Stimulated activated CD4-positive, alpha-beta T cell treated with anti-CD3 and anti-CD28 coated beads, Interleukin-4, amount 100 ng/mL, for 4 hours (primary cell): Measurements from ENCODE around the gene ELMOD3.
A peak's percentile ranks its signal among the peaks of the same experiment; 100 is the strongest.
"Not testable (repeated sequence)": the region's sequence is repeated elsewhere in the genome, so short reads cannot be mapped to it uniquely, and the experiment has no call there.

Experiments
- DNase-seq, 2 experiments: peaks; one replicate each; pipeline ENCODE4 v3.0.0-alpha.2; 2020

The ELMOD3 gene

GRCh38 chr2:85354286-85355072, at the start of gene ELMOD3, which contains the start of gene RETSAT:
Gene ELMOD3, plus strand, starts transcription at chr2:85354769. Its CDS starts 2,430 bp downstream, at chr2:85357199.
Gene RETSAT, minus strand, starts transcription at chr2:85354528. Its CDS starts 21 bp downstream, at chr2:85354507.
- peak; percentile 87 to 96 for DNase-seq

- no peak for DNase-seq
These were observed 47.1 kb upstream of the ELMOD3 start for GRCh38 chr2:85307527-85307897.

- DNase-seq: no peak
These were observed 46.4 kb upstream of the ELMOD3 start for GRCh38 chr2:85308201-85308600.

GRCh38 chr2:85308896-85309555, 45.5 kb upstream of the ELMOD3 start:
- no peak for DNase-seq

- DNase-seq: no peak
These were observed 44.8 kb upstream of the ELMOD3 start for GRCh38 chr2:85309699-85310321.

GRCh38 chr2:85310330-85310729, 44.2 kb upstream of the ELMOD3 start:
- no peak for DNase-seq

- no peak for DNase-seq
These were observed 42.2 kb upstream of the ELMOD3 start for GRCh38 chr2:85312404-85312803.

- no peak for DNase-seq
These were observed 39.7 kb upstream of the ELMOD3 start for GRCh38 chr2:85314884-85315242.

- not testable (repeated sequence) for DNase-seq
These were observed 38.6 kb upstream of the ELMOD3 start for GRCh38 chr2:85315921-85316320.

- DNase-seq: peak in 1 of 2 experiments; percentile 18
These were observed 36.1 kb upstream of the ELMOD3 start for GRCh38 chr2:85318222-85319074.

GRCh38 chr2:85319796-85320195, 34.8 kb upstream of the ELMOD3 start:
- DNase-seq: no peak

GRCh38 chr2:85323351-85323987, 31.1 kb upstream of the ELMOD3 start:
- no peak for DNase-seq

- not testable (repeated sequence) for DNase-seq
These were observed 30.6 kb upstream of the ELMOD3 start for GRCh38 chr2:85323988-85324367.

GRCh38 chr2:85324639-85325465, 29.7 kb upstream of the ELMOD3 start:
- no peak for DNase-seq

- no peak for DNase-seq
These were observed 29.1 kb upstream of the ELMOD3 start for GRCh38 chr2:85325466-85325811.

GRCh38 chr2:85326406-85327159, 28.0 kb upstream of the ELMOD3 start:
- peak in 1 of 2 experiments; percentile 43 for DNase-seq

- peak; percentile 29 to 45 for DNase-seq
These were observed 27.3 kb upstream of the ELMOD3 start for GRCh38 chr2:85327160-85327821.

GRCh38 chr2:85327822-85328617, 26.5 kb upstream of the ELMOD3 start, which contains the start of gene TGOLN2:
Gene TGOLN2, minus strand, starts transcription at chr2:85327989. Its CDS starts 27 bp downstream, at chr2:85327962.
- DNase-seq: peak; percentile 93 to 94

GRCh38 chr2:85329181-85329651, 25.4 kb upstream of the ELMOD3 start:
- DNase-seq: no peak
